Measurements from ENCODE around the gene PLD4.

The PLD4 gene

DNA sequence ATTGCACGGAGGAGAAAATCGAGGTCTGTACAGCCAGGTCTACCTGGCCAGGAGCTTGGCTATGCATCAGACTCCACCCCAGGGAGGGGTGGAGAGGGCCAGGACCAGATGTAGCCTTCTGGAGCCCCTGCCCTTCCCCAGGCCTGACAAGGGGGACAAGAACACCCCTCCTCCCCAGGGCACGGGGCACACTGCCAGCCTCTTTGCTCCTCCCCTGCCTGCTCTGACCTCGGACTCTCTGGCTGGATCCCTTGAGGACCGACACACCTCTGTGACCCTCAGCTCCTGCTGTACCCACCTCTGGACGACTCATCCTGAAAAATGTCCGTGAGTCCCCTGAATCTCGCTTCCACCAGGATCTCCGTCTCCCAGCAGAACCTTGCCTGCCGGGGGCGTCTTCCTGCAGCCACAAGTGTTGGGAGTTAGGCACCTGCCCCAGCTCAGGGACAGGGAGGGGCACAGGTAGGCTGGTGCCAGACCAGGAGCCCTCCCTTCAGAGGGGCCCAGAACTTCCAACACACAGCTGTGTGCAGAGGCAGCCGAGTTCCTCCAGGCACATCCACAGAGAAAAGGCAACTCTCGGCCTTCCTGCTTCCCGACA lies 31.7 kb downstream of the PLD4 start:
- TF ChIP-seq, protein P1, sequence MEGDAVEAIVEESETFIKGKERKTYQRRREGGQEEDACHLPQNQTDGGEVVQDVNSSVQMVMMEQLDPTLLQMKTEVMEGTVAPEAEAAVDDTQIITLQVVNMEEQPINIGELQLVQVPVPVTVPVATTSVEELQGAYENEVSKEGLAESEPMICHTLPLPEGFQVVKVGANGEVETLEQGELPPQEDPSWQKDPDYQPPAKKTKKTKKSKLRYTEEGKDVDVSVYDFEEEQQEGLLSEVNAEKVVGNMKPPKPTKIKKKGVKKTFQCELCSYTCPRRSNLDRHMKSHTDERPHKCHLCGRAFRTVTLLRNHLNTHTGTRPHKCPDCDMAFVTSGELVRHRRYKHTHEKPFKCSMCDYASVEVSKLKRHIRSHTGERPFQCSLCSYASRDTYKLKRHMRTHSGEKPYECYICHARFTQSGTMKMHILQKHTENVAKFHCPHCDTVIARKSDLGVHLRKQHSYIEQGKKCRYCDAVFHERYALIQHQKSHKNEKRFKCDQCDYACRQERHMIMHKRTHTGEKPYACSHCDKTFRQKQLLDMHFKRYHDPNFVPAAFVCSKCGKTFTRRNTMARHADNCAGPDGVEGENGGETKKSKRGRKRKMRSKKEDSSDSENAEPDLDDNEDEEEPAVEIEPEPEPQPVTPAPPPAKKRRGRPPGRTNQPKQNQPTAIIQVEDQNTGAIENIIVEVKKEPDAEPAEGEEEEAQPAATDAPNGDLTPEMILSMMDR (IDR thresholded peaks at IDR 0.05; ENCODE audit: insufficient read depth, low read length), result no peak
- no peak for TF ChIP-seq GABPA (IDR thresholded peaks at IDR 0.05; ENCODE audit: low read depth)
- no peak for TF ChIP-seq SPI1 (IDR thresholded peaks at IDR 0.05; ENCODE audit: borderline replicate concordance, low read depth)
- TF ChIP-seq, protein P2, sequence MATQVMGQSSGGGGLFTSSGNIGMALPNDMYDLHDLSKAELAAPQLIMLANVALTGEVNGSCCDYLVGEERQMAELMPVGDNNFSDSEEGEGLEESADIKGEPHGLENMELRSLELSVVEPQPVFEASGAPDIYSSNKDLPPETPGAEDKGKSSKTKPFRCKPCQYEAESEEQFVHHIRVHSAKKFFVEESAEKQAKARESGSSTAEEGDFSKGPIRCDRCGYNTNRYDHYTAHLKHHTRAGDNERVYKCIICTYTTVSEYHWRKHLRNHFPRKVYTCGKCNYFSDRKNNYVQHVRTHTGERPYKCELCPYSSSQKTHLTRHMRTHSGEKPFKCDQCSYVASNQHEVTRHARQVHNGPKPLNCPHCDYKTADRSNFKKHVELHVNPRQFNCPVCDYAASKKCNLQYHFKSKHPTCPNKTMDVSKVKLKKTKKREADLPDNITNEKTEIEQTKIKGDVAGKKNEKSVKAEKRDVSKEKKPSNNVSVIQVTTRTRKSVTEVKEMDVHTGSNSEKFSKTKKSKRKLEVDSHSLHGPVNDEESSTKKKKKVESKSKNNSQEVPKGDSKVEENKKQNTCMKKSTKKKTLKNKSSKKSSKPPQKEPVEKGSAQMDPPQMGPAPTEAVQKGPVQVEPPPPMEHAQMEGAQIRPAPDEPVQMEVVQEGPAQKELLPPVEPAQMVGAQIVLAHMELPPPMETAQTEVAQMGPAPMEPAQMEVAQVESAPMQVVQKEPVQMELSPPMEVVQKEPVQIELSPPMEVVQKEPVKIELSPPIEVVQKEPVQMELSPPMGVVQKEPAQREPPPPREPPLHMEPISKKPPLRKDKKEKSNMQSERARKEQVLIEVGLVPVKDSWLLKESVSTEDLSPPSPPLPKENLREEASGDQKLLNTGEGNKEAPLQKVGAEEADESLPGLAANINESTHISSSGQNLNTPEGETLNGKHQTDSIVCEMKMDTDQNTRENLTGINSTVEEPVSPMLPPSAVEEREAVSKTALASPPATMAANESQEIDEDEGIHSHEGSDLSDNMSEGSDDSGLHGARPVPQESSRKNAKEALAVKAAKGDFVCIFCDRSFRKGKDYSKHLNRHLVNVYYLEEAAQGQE (IDR thresholded peaks at IDR 0.05; ENCODE audit: insufficient replicate concordance, low read depth), result no peak
- DNase-seq (ENCODE audit: low read depth in 1 of 2, low spot score in 1 of 2), result no peak
- no peak overlapping the region for H3K27ac ChIP-seq (replicated peaks)
- no peak overlapping the region for H3K4me3 ChIP-seq (replicated peaks; ENCODE audit: insufficient read depth, low read length)
- peaks cover 2% of the 10 kb centered on the region for H3K27me3 ChIP-seq (ENCODE audit: insufficient read depth, poor library complexity, severe bottlenecking)

DNA sequence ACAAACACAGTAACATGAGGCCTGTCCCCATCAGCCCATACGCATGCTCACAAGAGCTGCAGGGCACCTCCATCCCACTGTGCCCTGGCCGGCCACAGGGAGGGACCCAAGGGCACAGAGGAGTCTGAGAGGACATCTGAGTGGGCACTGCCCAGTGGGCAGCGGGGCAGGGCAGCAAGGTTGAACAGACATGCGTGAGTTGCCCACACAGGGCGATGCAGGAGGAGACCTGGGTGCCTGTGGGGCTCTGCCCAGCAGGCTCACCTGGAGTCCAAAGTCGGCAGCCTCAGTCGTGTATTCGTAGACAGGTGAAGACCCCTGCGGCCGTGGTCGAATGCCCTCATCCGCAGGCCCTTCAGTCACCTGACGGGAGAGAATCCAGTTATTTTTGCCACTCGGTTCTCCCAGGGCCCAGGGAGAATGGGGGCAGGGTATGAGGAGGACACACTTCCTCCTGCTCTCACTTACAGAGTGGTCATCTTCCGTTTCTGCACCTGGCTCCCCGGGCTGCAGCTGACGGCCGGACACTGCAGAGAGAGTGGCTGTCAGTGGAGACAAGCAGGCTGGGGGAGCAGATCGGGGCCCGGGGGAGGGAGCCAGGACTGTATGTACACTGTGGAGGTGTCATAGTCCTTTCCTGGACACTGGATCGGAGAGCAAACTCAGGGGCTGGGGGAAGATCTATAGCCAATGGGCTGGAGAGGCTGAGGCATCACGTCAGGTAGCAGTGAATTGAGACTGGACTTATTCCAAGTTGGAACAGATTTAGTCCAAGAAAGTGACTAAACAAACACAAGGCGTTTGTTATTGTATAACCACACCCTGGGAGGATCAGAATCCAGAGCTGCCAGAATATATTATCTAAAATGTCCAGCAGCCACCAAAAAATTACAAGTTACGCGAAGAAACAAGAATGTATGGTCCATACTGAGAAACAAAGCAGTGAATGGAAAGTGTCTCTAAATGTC lies 32.8 kb downstream of the PLD4 start:
- H3K27ac ChIP-seq (replicated peaks), result no peak overlapping the region
- H3K27me3 ChIP-seq (ENCODE audit: insufficient read depth, poor library complexity, severe bottlenecking), result peaks cover 2% of the 10 kb centered on the region
- H3K4me3 ChIP-seq (replicated peaks; ENCODE audit: insufficient read depth, low read length), result no peak overlapping the region
- DNase-seq (ENCODE audit: low read depth in 1 of 2, low spot score in 1 of 2), result no peak
- TF ChIP-seq, protein P1 (IDR thresholded peaks at IDR 0.05; ENCODE audit: insufficient read depth, low read length), result no peak
- no peak for TF ChIP-seq POLR2AphosphoS5 (IDR thresholded peaks at IDR 0.05; ENCODE audit: low read depth)
- TF ChIP-seq GABPA (IDR thresholded peaks at IDR 0.05; ENCODE audit: low read depth), result no peak

DNA sequence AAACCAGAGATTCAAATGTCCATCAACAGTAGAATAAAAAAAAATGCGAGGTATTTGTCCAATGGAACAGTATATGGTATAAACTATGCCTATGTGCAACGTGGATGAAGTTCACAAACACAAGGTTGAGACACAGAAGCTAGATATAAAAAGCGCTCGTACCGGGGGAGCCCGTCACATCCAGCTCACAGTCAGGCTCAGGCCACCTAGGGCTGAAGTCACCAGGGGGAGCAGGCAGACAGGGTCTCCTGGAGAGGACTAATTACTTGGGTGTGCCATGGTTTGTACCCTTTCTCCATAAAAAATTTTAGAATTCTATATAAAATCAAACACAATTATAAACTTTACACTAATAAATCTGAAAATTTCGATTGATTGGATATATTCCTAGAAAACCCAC lies 39.9 kb downstream of the PLD4 start:
- DNase-seq (ENCODE audit: low read depth in 1 of 2, low spot score in 1 of 2), result no peak
- H3K27ac ChIP-seq (replicated peaks), result no peak overlapping the region
- TF ChIP-seq POLR2AphosphoS5 (IDR thresholded peaks at IDR 0.05; ENCODE audit: low read depth) (no peak), GABPA (IDR thresholded peaks at IDR 0.05; ENCODE audit: low read depth) (no peak), SPI1 (IDR thresholded peaks at IDR 0.05; ENCODE audit: borderline replicate concordance, low read depth) (no peak)
- TF ChIP-seq, protein P2 (IDR thresholded peaks at IDR 0.05; ENCODE audit: insufficient replicate concordance, low read depth), result no peak
- TF ChIP-seq, protein P1 (IDR thresholded peaks at IDR 0.05; ENCODE audit: insufficient read depth, low read length), result no peak
- peaks cover 39% of the 10 kb centered on the region for H3K27me3 ChIP-seq (ENCODE audit: insufficient read depth, poor library complexity, severe bottlenecking)
- no peak overlapping the region for H3K4me3 ChIP-seq (replicated peaks; ENCODE audit: insufficient read depth, low read length)
